K562 (cell line): ENCODE measurements around the gene ALK.

Source experiments
- JUND ChIP-seq, 2 experiments: IDR thresholded peaks; 2 replicates in 1 of 2; 3 replicates in 1 of 2; pipeline ENCODE4 v1.6.1; 2011; ENCODE audit warnings: borderline replicate concordance in 2 of 2, low read depth in 2 of 2, low read length in 2 of 2, improper control_type of control experiment in 1 of 2, missing biosample characterization in 1 of 2, missing genetic modification characterization in 1 of 2, missing genetic modification reagents in 1 of 2
- KDM1A ChIP-seq, 2 experiments: fragments of 450-650 bp; IDR thresholded peaks; 2 replicates each; pipeline ENCODE4 v1.6.1; 2016; ENCODE audit warnings: mild to moderate bottlenecking in 2 of 2
- KDM4B ChIP-seq, 2 experiments: fragments of 450-650 bp in 1 of 2; sonication (generic) in 1 of 2; IDR thresholded peaks; 2 replicates each; pipeline ENCODE4 v1.6.1; 2016 to 2017; ENCODE audit warnings: borderline replicate concordance in 2 of 2, antibody characterized with exemption in 1 of 2, low read depth in 1 of 2, mild to moderate bottlenecking in 1 of 2
- PPARD ChIP-seq: fragments of 250-450 bp; sonication (Bioruptor Pico); IDR thresholded peaks from 2 replicates; pipeline ENCODE4 v1.8.0; 2022; ENCODE audit warnings: inconsistent platforms, mild to moderate bottlenecking, moderate library complexity
- SP1 ChIP-seq: sonication (generic); formaldehyde crosslinking; IDR thresholded peaks from 2 replicates; pipeline ENCODE4 v1.8.1; 2022; ENCODE audit warnings: mild to moderate bottlenecking, missing genetic modification reagents
- TCF7 ChIP-seq: sonication (generic); IDR thresholded peaks from 2 replicates; pipeline ENCODE4 v1.6.1; 2016; ENCODE audit warnings: antibody characterized with exemption, borderline replicate concordance
- TOE1 ChIP-seq, 2 experiments: fragments of 450-650 bp in 1 of 2; sonication (generic) in 1 of 2; formaldehyde crosslinking in 1 of 2; IDR thresholded peaks; 2 replicates each; pipeline versions ENCODE4 v1.7.1 to v1.8.0; 2016 to 2022; ENCODE audit warnings: borderline replicate concordance in 2 of 2, mild to moderate bottlenecking in 2 of 2, antibody characterized with exemption in 1 of 2, inconsistent platforms in 1 of 2, low read depth in 1 of 2, missing genetic modification reagents in 1 of 2, moderate library complexity in 1 of 2
- TF ChIP-seq, protein P1 (sequence below), 3 experiments: IDR thresholded peaks in 2 of 3; conservative IDR thresholded peaks in 1 of 3; 2 replicates each; pipeline ENCODE4 v1.5.1; 2011 to 2012; ENCODE audit warnings: low read length in 3 of 3, mild to moderate bottlenecking in 3 of 3, control low read depth in 2 of 3, improper control_type of control experiment in 1 of 3, inconsistent platforms in 1 of 3, low read depth in 1 of 3, mixed read lengths in 1 of 3, moderate library complexity in 1 of 3; ENCODE audit not compliant: insufficient read depth in 2 of 3

DNA sequence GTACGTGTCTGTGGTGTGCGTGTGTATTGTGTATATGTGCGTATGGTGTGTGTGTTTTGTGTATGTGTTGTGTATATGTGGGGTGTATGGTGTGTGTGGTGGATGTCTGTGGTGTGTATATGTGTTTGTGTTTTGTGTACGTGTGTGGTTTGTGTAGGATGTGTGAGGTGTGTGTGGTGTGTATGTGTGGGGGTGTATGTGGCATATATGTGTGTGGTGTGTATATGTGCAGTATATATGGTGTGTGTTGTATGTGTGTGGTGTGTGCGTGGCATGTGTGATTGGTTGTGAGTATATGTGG is 704.8 kb downstream of the ALK start:
- TF ChIP-seq KDM1A (IDR thresholded peaks at IDR 0.05), result no peak
- TF ChIP-seq, protein P1, sequence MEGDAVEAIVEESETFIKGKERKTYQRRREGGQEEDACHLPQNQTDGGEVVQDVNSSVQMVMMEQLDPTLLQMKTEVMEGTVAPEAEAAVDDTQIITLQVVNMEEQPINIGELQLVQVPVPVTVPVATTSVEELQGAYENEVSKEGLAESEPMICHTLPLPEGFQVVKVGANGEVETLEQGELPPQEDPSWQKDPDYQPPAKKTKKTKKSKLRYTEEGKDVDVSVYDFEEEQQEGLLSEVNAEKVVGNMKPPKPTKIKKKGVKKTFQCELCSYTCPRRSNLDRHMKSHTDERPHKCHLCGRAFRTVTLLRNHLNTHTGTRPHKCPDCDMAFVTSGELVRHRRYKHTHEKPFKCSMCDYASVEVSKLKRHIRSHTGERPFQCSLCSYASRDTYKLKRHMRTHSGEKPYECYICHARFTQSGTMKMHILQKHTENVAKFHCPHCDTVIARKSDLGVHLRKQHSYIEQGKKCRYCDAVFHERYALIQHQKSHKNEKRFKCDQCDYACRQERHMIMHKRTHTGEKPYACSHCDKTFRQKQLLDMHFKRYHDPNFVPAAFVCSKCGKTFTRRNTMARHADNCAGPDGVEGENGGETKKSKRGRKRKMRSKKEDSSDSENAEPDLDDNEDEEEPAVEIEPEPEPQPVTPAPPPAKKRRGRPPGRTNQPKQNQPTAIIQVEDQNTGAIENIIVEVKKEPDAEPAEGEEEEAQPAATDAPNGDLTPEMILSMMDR (IDR thresholded peaks at IDR 0.05 in 2 of 3, conservative IDR thresholded peaks at IDR 0.05 in 1 of 3; ENCODE audit: insufficient read depth in 2 of 3, low read depth in 1 of 3, low read length in 3 of 3), result no peak
- no peak for TF ChIP-seq TCF7
- TF ChIP-seq TOE1 (IDR thresholded peaks at IDR 0.05; ENCODE audit: borderline replicate concordance), result no peak
- no peak for TF ChIP-seq TOE1 (CRISPR knock-in tag; IDR thresholded peaks at IDR 0.05; ENCODE audit: borderline replicate concordance, low read depth)
- TF ChIP-seq PPARD, result no peak
- no peak for TF ChIP-seq KDM4B (IDR thresholded peaks at IDR 0.05; ENCODE audit: borderline replicate concordance in 2 of 2, low read depth in 1 of 2)
- TF ChIP-seq SP1 (CRISPR knock-in tag), result no peak
- no peak for TF ChIP-seq JUND (IDR thresholded peaks at IDR 0.05; ENCODE audit: borderline replicate concordance, low read depth, low read length)
- TF ChIP-seq JUND (tag; IDR thresholded peaks at IDR 0.05; ENCODE audit: borderline replicate concordance, low read depth, low read length), result no peak
